Measurements from ENCODE around the gene NAV2. TPM values are rescaled to one million over a fixed set of nuclear protein-coding genes. Genes with fewer than 3 reads are reported as not detected.

NAV2 gene
- polyA plus RNA-seq, 3 donors = not detected

GRCh38 chr11:19714022-19714386 lies 1.4 kb downstream of the NAV2 start:
- Mint-ChIP-seq H3K9me3 (peaks cover 0 to 22% (median 11%) of the 10 kb centered on the region in 7 donors), H3K4me3 (peak overlapping the region; percentile 53 to 92), H3K27ac (peak overlapping the region in 3 of 7 donors; percentile 17 to 68 (median 42)), H3K4me1 (peaks cover 31% of the 10 kb centered on the region), H3K27me3 (ENCODE audit: low read depth in 3 of 3) (peaks cover 34 to 55% (median 41%) of the 10 kb centered on the region in 3 donors), H3K36me3 (peaks cover 6 to 7% of the 10 kb centered on the region in 2 donors)
- Histone ChIP-seq H3K4me2 (replicated peaks; ENCODE audit: extremely low read depth, low read length, poor library complexity, severe bottlenecking) (peak overlapping the region; percentile 94), H3K27ac (ENCODE audit: low read depth in 1 of 2, low read length in 2 of 2) (no peak overlapping the region), H3K9me3 (replicated peaks in 1 of 2; ENCODE audit: control insufficient read depth in 1 of 2, insufficient read depth in 1 of 2, low read length in 2 of 2) (peaks cover 0 to 25% of the 10 kb centered on the region in 2 donors), H3K9ac (ENCODE audit: insufficient read depth, low read length, poor library complexity, severe bottlenecking) (no peak overlapping the region), H3K27me3 (ENCODE audit: control insufficient read depth in 2 of 2, insufficient read depth in 2 of 2, low read length in 2 of 2) (peaks cover 31 to 41% of the 10 kb centered on the region in 2 donors), H3K79me2 (ENCODE audit: insufficient read depth, low read length) (no peaks in the 10 kb centered on the region), H3K4me3 (replicated peaks in 1 of 3; ENCODE audit: low read depth in 2 of 3, low read length in 3 of 3) (peak overlapping the region in 1 of 3 experiments; percentile 90), H2AFZ (ENCODE audit: insufficient read depth, low read depth, low read length, poor library complexity, severe bottlenecking) (peak overlapping the region; percentile 98), H3K36me3 (replicated peaks in 1 of 2; ENCODE audit: control insufficient read depth in 1 of 2, insufficient read depth in 2 of 2, low read length in 2 of 2) (no peaks in the 10 kb centered on the region), H4K20me1 (ENCODE audit: insufficient read depth, low read length) (no peaks in the 10 kb centered on the region), H3K4me1 (ENCODE audit: control insufficient read depth in 1 of 2, insufficient read depth in 2 of 2, low read length in 2 of 2) (peaks cover 26 to 33% of the 10 kb centered on the region in 2 donors)
- no peak for DNase-seq
- no peak for TF ChIP-seq CTCF (IDR thresholded peaks at IDR 0.05)
- intact Hi-C loops (cut with micrococcal nuclease) = no loop called here
- WGBS (ENCODE audit: insufficient coverage) = under 1% methylated on average over 16 of the region's 17 CpGs

- intact Hi-C loops (cut with micrococcal nuclease) = no loop called here
These were observed 2.0 kb downstream of the NAV2 start for GRCh38 chr11:19714387-19715363.

More at GRCh38 chr11:19714387-19715363, 2.0 kb downstream of the NAV2 start:
- Histone ChIP-seq H4K20me1 (ENCODE audit: insufficient read depth, low read length) (no peaks in the 10 kb centered on the region), H3K9me3 (replicated peaks in 1 of 2; ENCODE audit: control insufficient read depth in 1 of 2, insufficient read depth in 1 of 2, low read length in 2 of 2) (peaks cover 0 to 25% of the 10 kb centered on the region in 2 donors), H3K27me3 (ENCODE audit: control insufficient read depth in 2 of 2, insufficient read depth in 2 of 2, low read length in 2 of 2) (peaks cover 31 to 41% of the 10 kb centered on the region in 2 donors), H3K4me2 (replicated peaks; ENCODE audit: extremely low read depth, low read length, poor library complexity, severe bottlenecking) (peak overlapping the region; percentile 94), H3K4me3 (replicated peaks in 1 of 3; ENCODE audit: low read depth in 2 of 3, low read length in 3 of 3) (peak overlapping the region in 1 of 3 experiments; percentile 90), H3K36me3 (replicated peaks in 1 of 2; ENCODE audit: control insufficient read depth in 1 of 2, insufficient read depth in 2 of 2, low read length in 2 of 2) (no peaks in the 10 kb centered on the region), H2AFZ (ENCODE audit: insufficient read depth, low read depth, low read length, poor library complexity, severe bottlenecking) (peak overlapping the region; percentile 41), H3K9ac (ENCODE audit: insufficient read depth, low read length, poor library complexity, severe bottlenecking) (no peak overlapping the region), H3K79me2 (ENCODE audit: insufficient read depth, low read length) (no peaks in the 10 kb centered on the region), H3K27ac (ENCODE audit: low read depth in 1 of 2, low read length in 2 of 2) (no peak overlapping the region), H3K4me1 (ENCODE audit: control insufficient read depth in 1 of 2, insufficient read depth in 2 of 2, low read length in 2 of 2) (peaks cover 26 to 33% of the 10 kb centered on the region in 2 donors)
- TF ChIP-seq CTCF (IDR thresholded peaks at IDR 0.05) = no peak
- WGBS (ENCODE audit: insufficient coverage) = 5% methylated on average over 11 of the region's 25 CpGs
- Mint-ChIP-seq H3K4me1 (peaks cover 31% of the 10 kb centered on the region), H3K36me3 (peaks cover 6 to 7% of the 10 kb centered on the region in 2 donors), H3K9me3 (peaks cover 0 to 22% (median 11%) of the 10 kb centered on the region in 7 donors), H3K27ac (peak overlapping the region in 2 of 7 donors; percentile 42 to 68), H3K4me3 (peak overlapping the region; percentile 53 to 92), H3K27me3 (ENCODE audit: low read depth in 3 of 3) (peaks cover 34 to 56% (median 38%) of the 10 kb centered on the region in 3 donors)
- DNase-seq = peak in 1 of 3 donors; percentile 25

All from CD14-positive monocyte (primary cell).